ENCODE measurements around the gene ATRX.

DNA sequence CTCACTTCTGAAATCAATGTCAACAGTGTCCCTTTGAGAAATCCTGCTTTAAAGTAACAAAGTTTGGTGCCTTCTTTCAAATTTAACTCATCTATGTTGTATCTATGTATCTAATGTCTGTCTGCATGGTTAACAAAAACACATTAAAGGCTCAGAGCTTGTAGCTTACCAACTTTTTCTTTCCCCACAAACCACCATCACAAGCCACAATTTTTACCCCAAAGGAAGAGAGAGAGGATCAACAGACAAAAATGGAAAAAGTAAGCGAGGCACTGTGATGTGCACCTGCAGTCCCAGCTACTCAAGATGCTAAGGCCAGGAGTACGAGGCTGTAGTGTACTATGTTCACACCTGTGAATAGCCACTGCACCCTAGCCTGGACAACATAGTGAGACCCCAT lies 17.2 kb downstream of the ATRX start:
- TF ChIP-seq MXI1 (conservative IDR thresholded peaks at IDR 0.05; ENCODE audit: poor library complexity, severe bottlenecking), result no peak
- no peak for TF ChIP-seq SMC3 (conservative IDR thresholded peaks at IDR 0.05; ENCODE audit: poor library complexity)
